ENCODE measurements around the gene IGF2BP2.

Gene IGF2BP2

GRCh38 chr3:185653949-185654757 is 170.7 kb downstream of the IGF2BP2 start:
- DNase-seq (ENCODE audit: extremely low read depth, low read depth) = no peak
- TF ChIP-seq, protein P1, sequence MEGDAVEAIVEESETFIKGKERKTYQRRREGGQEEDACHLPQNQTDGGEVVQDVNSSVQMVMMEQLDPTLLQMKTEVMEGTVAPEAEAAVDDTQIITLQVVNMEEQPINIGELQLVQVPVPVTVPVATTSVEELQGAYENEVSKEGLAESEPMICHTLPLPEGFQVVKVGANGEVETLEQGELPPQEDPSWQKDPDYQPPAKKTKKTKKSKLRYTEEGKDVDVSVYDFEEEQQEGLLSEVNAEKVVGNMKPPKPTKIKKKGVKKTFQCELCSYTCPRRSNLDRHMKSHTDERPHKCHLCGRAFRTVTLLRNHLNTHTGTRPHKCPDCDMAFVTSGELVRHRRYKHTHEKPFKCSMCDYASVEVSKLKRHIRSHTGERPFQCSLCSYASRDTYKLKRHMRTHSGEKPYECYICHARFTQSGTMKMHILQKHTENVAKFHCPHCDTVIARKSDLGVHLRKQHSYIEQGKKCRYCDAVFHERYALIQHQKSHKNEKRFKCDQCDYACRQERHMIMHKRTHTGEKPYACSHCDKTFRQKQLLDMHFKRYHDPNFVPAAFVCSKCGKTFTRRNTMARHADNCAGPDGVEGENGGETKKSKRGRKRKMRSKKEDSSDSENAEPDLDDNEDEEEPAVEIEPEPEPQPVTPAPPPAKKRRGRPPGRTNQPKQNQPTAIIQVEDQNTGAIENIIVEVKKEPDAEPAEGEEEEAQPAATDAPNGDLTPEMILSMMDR (IDR thresholded peaks at IDR 0.05; ENCODE audit: low read depth, low read length, missing control alignments) = no peak
- no peak overlapping the region for H3K4me3 ChIP-seq (replicated peaks; ENCODE audit: low read depth, low read length)

GRCh38 chr3:185651971-185652370 is 172.9 kb downstream of the IGF2BP2 start:
- TF ChIP-seq, protein P1 (IDR thresholded peaks at IDR 0.05; ENCODE audit: low read depth, low read length, missing control alignments) = no peak
- H3K4me3 ChIP-seq (replicated peaks; ENCODE audit: low read depth, low read length) = no peak overlapping the region
- DNase-seq (ENCODE audit: extremely low read depth, low read depth) = no peak

DNA sequence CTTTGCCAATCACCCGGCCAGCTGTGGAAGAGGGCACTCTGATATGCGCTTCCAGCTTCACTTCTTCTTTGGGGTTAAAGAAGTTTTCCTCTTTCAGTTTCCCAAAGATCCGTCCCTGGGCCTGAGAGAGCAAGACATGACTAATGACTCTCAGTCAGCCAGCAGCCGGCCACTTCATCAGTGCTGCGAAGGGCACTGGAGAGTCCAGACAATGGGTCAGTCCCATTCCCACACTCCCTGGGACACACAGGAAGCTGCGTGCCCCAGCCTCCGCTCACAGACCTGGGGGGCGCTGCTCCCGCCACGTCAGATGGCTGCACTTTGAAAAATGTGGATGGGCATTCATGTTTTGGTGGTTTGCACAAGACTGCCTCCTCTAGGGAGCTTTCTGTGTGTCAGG is 175.4 kb downstream of the IGF2BP2 start:
- H3K4me3 ChIP-seq (replicated peaks; ENCODE audit: low read depth, low read length) = no peak overlapping the region
- TF ChIP-seq, protein P1 (IDR thresholded peaks at IDR 0.05; ENCODE audit: low read depth, low read length, missing control alignments) = no peak
- DNase-seq (ENCODE audit: extremely low read depth, low read depth) = no peak

DNA sequence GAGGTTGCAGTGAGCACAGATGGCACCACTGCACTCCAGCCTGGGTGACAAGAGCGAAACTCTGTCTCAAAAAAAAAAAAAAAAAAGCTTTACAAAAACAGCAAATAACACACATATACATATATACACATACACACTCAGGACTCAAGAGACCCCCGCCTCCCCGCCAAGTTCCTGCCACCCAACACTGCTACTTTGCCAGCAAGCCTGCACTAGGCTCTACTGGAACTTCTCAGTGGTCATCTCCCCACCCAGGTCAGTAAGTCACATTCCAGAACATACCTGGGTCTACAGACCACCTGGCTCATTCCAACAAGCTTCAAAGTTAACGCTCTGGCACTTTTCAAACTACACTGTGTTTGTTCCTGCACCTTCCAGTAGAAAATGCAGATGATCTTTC is 176.4 kb downstream of the IGF2BP2 start:
- TF ChIP-seq, protein P1 (IDR thresholded peaks at IDR 0.05; ENCODE audit: low read depth, low read length, missing control alignments) = no peak
- no peak for DNase-seq (ENCODE audit: extremely low read depth, low read depth)
- H3K4me3 ChIP-seq (replicated peaks; ENCODE audit: low read depth, low read length) = no peak overlapping the region

GRCh38 chr3:185647880-185648210 is 177.0 kb downstream of the IGF2BP2 start:
- H3K4me3 ChIP-seq (replicated peaks; ENCODE audit: low read depth, low read length) = no peak overlapping the region
- no peak for DNase-seq (ENCODE audit: extremely low read depth, low read depth)
- TF ChIP-seq, protein P1 (IDR thresholded peaks at IDR 0.05; ENCODE audit: low read depth, low read length, missing control alignments) = no peak

DNA sequence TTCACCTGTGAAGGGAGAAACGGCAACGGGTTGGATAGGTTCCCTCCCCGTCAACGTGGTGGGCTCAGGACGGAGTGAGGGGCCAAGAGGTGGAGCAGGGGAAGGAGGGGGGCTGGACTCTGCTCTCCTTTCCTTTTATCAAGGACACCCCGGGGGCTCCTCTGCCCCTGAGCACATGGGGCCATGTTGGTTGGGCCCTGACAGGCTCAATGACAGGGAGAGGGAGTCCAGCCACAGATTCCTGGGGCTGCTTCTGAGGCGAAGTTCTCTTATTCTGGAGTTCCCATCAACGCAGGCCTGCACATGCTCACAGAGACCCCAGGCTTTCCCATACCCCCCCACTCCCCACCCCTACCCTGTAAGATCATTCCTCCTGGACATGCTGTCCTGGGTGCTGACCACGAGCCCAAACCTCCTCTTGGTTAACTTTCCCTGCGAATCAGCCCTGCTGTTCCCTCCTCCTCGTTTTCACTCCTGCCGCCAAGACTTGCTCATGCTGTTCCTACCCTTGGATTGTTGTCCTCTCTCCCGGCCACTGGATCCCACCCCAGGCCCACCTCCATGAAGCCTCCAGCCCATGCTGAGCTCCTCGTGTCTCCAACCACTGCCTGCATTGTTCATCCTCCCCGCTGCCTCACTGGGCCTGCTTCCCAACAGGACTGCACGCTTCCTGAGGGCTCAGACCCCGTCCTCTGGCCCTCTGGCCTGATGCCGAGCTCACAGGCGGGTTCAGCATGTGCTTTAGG is 177.5 kb downstream of the IGF2BP2 start:
- H3K4me3 ChIP-seq (replicated peaks; ENCODE audit: low read depth, low read length) = no peak overlapping the region
- TF ChIP-seq, protein P1 (IDR thresholded peaks at IDR 0.05; ENCODE audit: low read depth, low read length, missing control alignments) = no peak
- no peak for DNase-seq (ENCODE audit: extremely low read depth, low read depth)
